GM23338 (cell line): ENCODE measurements around the gene PLEKHJ1. TPM values are rescaled to one million over a fixed set of nuclear protein-coding genes. Genes with fewer than 3 reads are reported as not detected.

Experiments used
- ATAC-seq: fragments of 200-7000 bp; cut with Tn5 transposase; 3 replicates; pipeline ENCODE4 v1.9.1; 2020
- DNase-seq: peaks from one replicate; pipeline ENCODE4 v3.0.0-alpha.2; 2015; ENCODE audit warnings: low spot score
- H2AFZ ChIP-seq: fragments of 200-600 bp; sonication (generic); 2 replicates; pipeline ENCODE4 v1.8.0; 2016; ENCODE audit warnings: antibody characterized with exemption, mild to moderate bottlenecking, moderate library complexity
- H3F3A ChIP-seq: fragments of 200-600 bp; sonication (generic); replicated peaks from 2 replicates; pipeline ENCODE4 v1.8.0; 2017; ENCODE audit warnings: antibody characterized with exemption, mixed run types, low read depth
- H3K27ac ChIP-seq: fragments of 200-600 bp; sonication (generic); 2 replicates; pipeline ENCODE4 v1.6.1; 2016; ENCODE audit warnings: low read depth
- H3K27me3 ChIP-seq: fragments of 200-600 bp; sonication (generic); 2 replicates; pipeline ENCODE4 v1.8.0; 2016; ENCODE audit warnings: mild to moderate bottlenecking, mixed run types, moderate library complexity; ENCODE audit not compliant: insufficient read depth
- H3K36me3 ChIP-seq: fragments of 200-600 bp; sonication (generic); 2 replicates; pipeline ENCODE4 v1.8.0; 2016; ENCODE audit warnings: mild to moderate bottlenecking; ENCODE audit not compliant: insufficient read depth
- H3K4me1 ChIP-seq: fragments of 200-600 bp; sonication (generic); 2 replicates; pipeline ENCODE4 v1.8.0; 2016; ENCODE audit warnings: mild to moderate bottlenecking, moderate library complexity; ENCODE audit not compliant: insufficient read depth
- H3K4me2 ChIP-seq: fragments of 200-600 bp; sonication (generic); 2 replicates; pipeline ENCODE4 v1.7.1; 2017; ENCODE audit warnings: mixed run types
- H3K4me3 ChIP-seq: fragments of 200-600 bp; sonication (generic); 2 replicates; pipeline ENCODE4 v1.6.1; 2016; ENCODE audit warnings: mixed run types
- H3K79me2 ChIP-seq: fragments of 200-600 bp; sonication (generic); replicated peaks from 2 replicates; pipeline ENCODE4 v1.8.0; 2017; ENCODE audit warnings: mild to moderate bottlenecking; ENCODE audit not compliant: insufficient read depth
- H3K9me2 ChIP-seq: fragments of 200-600 bp; sonication (generic); 2 replicates; pipeline ENCODE4 v1.8.0; 2017; ENCODE audit not compliant: insufficient read depth
- H4K20me1 ChIP-seq: fragments of 200-600 bp; sonication (generic); replicated peaks from 2 replicates; pipeline ENCODE4 v1.8.0; 2017; ENCODE audit warnings: mild to moderate bottlenecking; ENCODE audit not compliant: insufficient read depth
- H3K27ac Mint-ChIP-seq: 2 replicates; pipeline ENCODE4 v1.8.0; 2020; ENCODE audit warnings: inconsistent platforms, mild to moderate bottlenecking, moderate library complexity, mixed read lengths
- H3K27me3 Mint-ChIP-seq: 3 replicates; pipeline ENCODE4 v1.8.0; 2022; ENCODE audit warnings: low read depth, mild to moderate bottlenecking, moderate library complexity, mixed read lengths, inconsistent platforms; ENCODE audit not compliant: insufficient read depth, poor library complexity
- H3K36me3 Mint-ChIP-seq: 3 replicates; pipeline ENCODE4 v1.8.0; 2021; ENCODE audit warnings: low read depth, mild to moderate bottlenecking, inconsistent platforms, moderate library complexity, mixed read lengths
- H3K4me1 Mint-ChIP-seq: 3 replicates; pipeline ENCODE4 v1.8.0; 2020; ENCODE audit warnings: mild to moderate bottlenecking, inconsistent platforms, mixed read lengths
- H3K4me3 Mint-ChIP-seq: 3 replicates; pipeline ENCODE4 v1.8.0; 2021; ENCODE audit warnings: moderate library complexity, mild to moderate bottlenecking, inconsistent platforms, mixed read lengths
- H3K9me3 Mint-ChIP-seq: 3 replicates; pipeline ENCODE4 v1.8.0; 2020; ENCODE audit warnings: moderate library complexity, mild to moderate bottlenecking, inconsistent platforms, mixed read lengths
- CREB1 ChIP-seq: fragments of 250-450 bp; sonication (Bioruptor Pico); IDR thresholded peaks from 2 replicates; pipeline ENCODE4 v1.5.0; 2020; ENCODE audit warnings: low read depth, mild to moderate bottlenecking, moderate library complexity
- ETS1 ChIP-seq: IDR thresholded peaks from 2 replicates; pipeline ENCODE4 v1.6.1; 2016; ENCODE audit warnings: antibody characterized with exemption
- EZH2 ChIP-seq: fragments of 200-600 bp; sonication (generic); IDR thresholded peaks from one replicate; pipeline ENCODE4 v1.8.0; 2017; ENCODE audit warnings: antibody characterized with exemption, mild to moderate bottlenecking, low read depth; ENCODE audit not compliant: unreplicated experiment
- EZH2phosphoT487 ChIP-seq: fragments of 200-600 bp; sonication (generic); IDR thresholded peaks from one replicate; pipeline ENCODE4 v1.8.1; 2018; ENCODE audit warnings: antibody characterized with exemption; ENCODE audit not compliant: unreplicated experiment
- JUNB ChIP-seq: IDR thresholded peaks from one replicate; pipeline ENCODE4 v1.6.1; 2016; ENCODE audit warnings: antibody characterized with exemption; ENCODE audit not compliant: unreplicated experiment
- NANOG ChIP-seq: IDR thresholded peaks from 2 replicates; pipeline ENCODE4 v1.6.1; 2016; ENCODE audit warnings: antibody characterized with exemption, borderline replicate concordance
- POLR2AphosphoS5 ChIP-seq: IDR thresholded peaks from 2 replicates; pipeline ENCODE4 v1.6.1; 2016; ENCODE audit warnings: antibody characterized with exemption, low read depth
- STAT1 ChIP-seq: IDR thresholded peaks from one replicate; pipeline ENCODE4 v1.6.1; 2016; ENCODE audit warnings: antibody characterized with exemption; ENCODE audit not compliant: unreplicated experiment
- ZNF114 ChIP-seq: fragments of 250-450 bp; sonication (Bioruptor Pico); IDR thresholded peaks from 2 replicates; pipeline ENCODE4 v1.5.0; 2020; ENCODE audit warnings: mild to moderate bottlenecking, moderate library complexity
- ZNF331 ChIP-seq: fragments of 250-450 bp; sonication (Bioruptor Pico); IDR thresholded peaks from 2 replicates; pipeline ENCODE4 v1.5.0; 2020; ENCODE audit warnings: low read depth, mild to moderate bottlenecking, moderate library complexity
- ZNF462 ChIP-seq: fragments of 250-450 bp; sonication (Bioruptor Pico); IDR thresholded peaks from 2 replicates; pipeline ENCODE4 v1.5.0; 2020; ENCODE audit warnings: mild to moderate bottlenecking, moderate library complexity
- polyA plus RNA-seq: library from polyadenylated mRNA; unstranded; fragments of >200 nt; fragmentation: Nextera tagmentation; extraction: Ambion mirVana; gene quantifications from 2 replicates; pipeline ENCODE4 v1.2.1, GENCODE V29; 2016
- total RNA-seq: library from RNA; depleted of rRNA; stranded (reverse); fragments of >200 nt; shearing (Covaris generic); gene quantifications from 2 replicates; pipeline ENCODE4 v1.2.3, GENCODE V29; 2014
- TF ChIP-seq, protein P1 (sequence below): IDR thresholded peaks from one replicate; pipeline ENCODE4 v1.6.1; 2018; ENCODE audit warnings: antibody characterized with exemption; ENCODE audit not compliant: unreplicated experiment
- TF ChIP-seq, protein P2 (sequence below), 2 experiments: fragments of 200-600 bp in 1 of 2; sonication (generic) in 1 of 2; conservative IDR thresholded peaks; 2 replicates each; pipeline versions ENCODE4 v1.5.1 to v1.6.1; 2016 to 2017; ENCODE audit warnings: antibody characterized with exemption in 2 of 2, low read depth in 2 of 2, mild to moderate bottlenecking in 2 of 2, moderate library complexity in 1 of 2

The PLEKHJ1 gene
- total and polyA plus RNA-seq, 2 experiments from 2014 or later, result 146 to 210 TPM

GRCh38 chr19:2278459-2279158 lies 42.5 kb upstream of the PLEKHJ1 start:
- no peaks in the 10 kb centered on the region; the same call in 1 of the 2 replicates for H3K4me1 ChIP-seq
- H3K27me3 Mint-ChIP-seq, result peaks cover 23% of the 10 kb centered on the region
- peaks cover 8% of the 10 kb centered on the region for H4K20me1 ChIP-seq
- H3F3A ChIP-seq, result peaks cover 16% of the 10 kb centered on the region; the same call in 1 of the 2 replicates
- H2AFZ ChIP-seq, result no peak overlapping the region
- H3K36me3 Mint-ChIP-seq, result peaks cover 12% of the 10 kb centered on the region
- no peaks in the 10 kb centered on the region for H3K36me3 ChIP-seq
- peaks cover 9% of the 10 kb centered on the region for H3K79me2 ChIP-seq
- TF ChIP-seq STAT1, result no peak
- no peak for TF ChIP-seq ZNF114 (CRISPR knock-in tag)
- TF ChIP-seq EZH2phosphoT487, result no peak
- TF ChIP-seq POLR2AphosphoS5, result no peak
- TF ChIP-seq EZH2, result no peak
- TF ChIP-seq ETS1, result no peak
- TF ChIP-seq JUNB, result no peak
- no peak for TF ChIP-seq ZNF462
- TF ChIP-seq, protein P1, sequence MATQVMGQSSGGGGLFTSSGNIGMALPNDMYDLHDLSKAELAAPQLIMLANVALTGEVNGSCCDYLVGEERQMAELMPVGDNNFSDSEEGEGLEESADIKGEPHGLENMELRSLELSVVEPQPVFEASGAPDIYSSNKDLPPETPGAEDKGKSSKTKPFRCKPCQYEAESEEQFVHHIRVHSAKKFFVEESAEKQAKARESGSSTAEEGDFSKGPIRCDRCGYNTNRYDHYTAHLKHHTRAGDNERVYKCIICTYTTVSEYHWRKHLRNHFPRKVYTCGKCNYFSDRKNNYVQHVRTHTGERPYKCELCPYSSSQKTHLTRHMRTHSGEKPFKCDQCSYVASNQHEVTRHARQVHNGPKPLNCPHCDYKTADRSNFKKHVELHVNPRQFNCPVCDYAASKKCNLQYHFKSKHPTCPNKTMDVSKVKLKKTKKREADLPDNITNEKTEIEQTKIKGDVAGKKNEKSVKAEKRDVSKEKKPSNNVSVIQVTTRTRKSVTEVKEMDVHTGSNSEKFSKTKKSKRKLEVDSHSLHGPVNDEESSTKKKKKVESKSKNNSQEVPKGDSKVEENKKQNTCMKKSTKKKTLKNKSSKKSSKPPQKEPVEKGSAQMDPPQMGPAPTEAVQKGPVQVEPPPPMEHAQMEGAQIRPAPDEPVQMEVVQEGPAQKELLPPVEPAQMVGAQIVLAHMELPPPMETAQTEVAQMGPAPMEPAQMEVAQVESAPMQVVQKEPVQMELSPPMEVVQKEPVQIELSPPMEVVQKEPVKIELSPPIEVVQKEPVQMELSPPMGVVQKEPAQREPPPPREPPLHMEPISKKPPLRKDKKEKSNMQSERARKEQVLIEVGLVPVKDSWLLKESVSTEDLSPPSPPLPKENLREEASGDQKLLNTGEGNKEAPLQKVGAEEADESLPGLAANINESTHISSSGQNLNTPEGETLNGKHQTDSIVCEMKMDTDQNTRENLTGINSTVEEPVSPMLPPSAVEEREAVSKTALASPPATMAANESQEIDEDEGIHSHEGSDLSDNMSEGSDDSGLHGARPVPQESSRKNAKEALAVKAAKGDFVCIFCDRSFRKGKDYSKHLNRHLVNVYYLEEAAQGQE, result no peak
- no peak for TF ChIP-seq CREB1 (CRISPR knock-in tag)
- TF ChIP-seq ZNF331 (CRISPR knock-in tag), result no peak
- TF ChIP-seq, protein P2, sequence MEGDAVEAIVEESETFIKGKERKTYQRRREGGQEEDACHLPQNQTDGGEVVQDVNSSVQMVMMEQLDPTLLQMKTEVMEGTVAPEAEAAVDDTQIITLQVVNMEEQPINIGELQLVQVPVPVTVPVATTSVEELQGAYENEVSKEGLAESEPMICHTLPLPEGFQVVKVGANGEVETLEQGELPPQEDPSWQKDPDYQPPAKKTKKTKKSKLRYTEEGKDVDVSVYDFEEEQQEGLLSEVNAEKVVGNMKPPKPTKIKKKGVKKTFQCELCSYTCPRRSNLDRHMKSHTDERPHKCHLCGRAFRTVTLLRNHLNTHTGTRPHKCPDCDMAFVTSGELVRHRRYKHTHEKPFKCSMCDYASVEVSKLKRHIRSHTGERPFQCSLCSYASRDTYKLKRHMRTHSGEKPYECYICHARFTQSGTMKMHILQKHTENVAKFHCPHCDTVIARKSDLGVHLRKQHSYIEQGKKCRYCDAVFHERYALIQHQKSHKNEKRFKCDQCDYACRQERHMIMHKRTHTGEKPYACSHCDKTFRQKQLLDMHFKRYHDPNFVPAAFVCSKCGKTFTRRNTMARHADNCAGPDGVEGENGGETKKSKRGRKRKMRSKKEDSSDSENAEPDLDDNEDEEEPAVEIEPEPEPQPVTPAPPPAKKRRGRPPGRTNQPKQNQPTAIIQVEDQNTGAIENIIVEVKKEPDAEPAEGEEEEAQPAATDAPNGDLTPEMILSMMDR (conservative IDR thresholded peaks at IDR 0.05; ENCODE audit: low read depth in 2 of 2), result no peak
- no peak for TF ChIP-seq NANOG
- H3K27ac ChIP-seq, result no peak overlapping the region
- H3K4me3 Mint-ChIP-seq, result no peak overlapping the region; the same call in 2 of the 3 replicates
- no peaks in the 10 kb centered on the region for H3K9me2 ChIP-seq
- no peak overlapping the region for H3K4me2 ChIP-seq
- no peak for DNase-seq
- no peak overlapping the region for H3K27ac Mint-ChIP-seq
- H3K4me3 ChIP-seq, result no peak overlapping the region
- H3K9me3 Mint-ChIP-seq, result peaks cover 7% of the 10 kb centered on the region; the same call in 2 of the 3 replicates
- no peak for ATAC-seq
- peaks cover 14% of the 10 kb centered on the region for H3K4me1 Mint-ChIP-seq
- peaks cover 21% of the 10 kb centered on the region for H3K27me3 ChIP-seq
